Stomach (tissue), 9 donors: ENCODE measurements around the gene KIF4A. TPM values are rescaled to one million over a fixed set of nuclear protein-coding genes. Genes with fewer than 3 reads are reported as not detected.
"Not testable (repeated sequence)": the region's sequence is repeated elsewhere in the genome, so short reads cannot be mapped to it uniquely, and the experiment has no call there.

ENCODE experiments used
- DNase-seq, 2 donors: peaks; one replicate each; pipeline versions ENCODE4 v3.0.0 to v3.0.0-alpha.2; 2013 to 2019
- H3K27ac ChIP-seq, 5 donors: fragments of 200-600 bp in 4 of 5; sonication (generic) in 4 of 5; one replicate each; pipeline ENCODE4 v1.5.1; 2013 to 2019; ENCODE audit warnings: mild to moderate bottlenecking in 1 of 5, moderate library complexity in 1 of 5
- H3K27me3 ChIP-seq, 3 donors: fragments of 200-600 bp; sonication (generic); one replicate each; pipeline ENCODE4 v1.5.1; 2017 to 2019; ENCODE audit warnings: mixed run types in 1 of 3
- H3K36me3 ChIP-seq, 4 donors: fragments of 200-600 bp; sonication (generic); 1 replicate in 3 of 4; 2 replicates in 1 of 4; pipeline ENCODE4 v1.5.1; 2016 to 2019
- H3K4me1 ChIP-seq, 4 donors: fragments of 200-600 bp; sonication (generic); one replicate each; pipeline ENCODE4 v1.5.1; 2016 to 2019
- H3K4me3 ChIP-seq, 4 donors: fragments of 200-600 bp; sonication (generic) in 3 of 4; one replicate each; pipeline ENCODE4 v1.5.1; 2016 to 2019; ENCODE audit warnings: mild to moderate bottlenecking in 1 of 4
- H3K9me3 ChIP-seq, 4 donors: fragments of 200-600 bp; sonication (generic); one replicate each; pipeline ENCODE4 v1.5.1; 2016 to 2019
- EP300 ChIP-seq: sonication (generic); formaldehyde crosslinking; IDR thresholded peaks from one replicate; pipeline ENCODE4 v1.6.1; 2017; ENCODE audit warnings: antibody characterized with exemption
- POLR2A ChIP-seq, 4 donors: fragments of 450-650 bp; IDR thresholded peaks; one replicate each; pipeline ENCODE4 v1.6.1; 2016; ENCODE audit warnings: antibody characterized with exemption in 4 of 4, control low read depth in 2 of 4, mild to moderate bottlenecking in 1 of 4, moderate library complexity in 1 of 4
- POLR2AphosphoS5 ChIP-seq, 3 donors: sonication (generic); formaldehyde crosslinking; IDR thresholded peaks; one replicate each; pipeline ENCODE4 v1.6.1; 2016; ENCODE audit warnings: antibody characterized with exemption in 3 of 3
- WGBS, 5 donors: extraction: QIAGEN DNeasy Blood & Tissue Kit in 3 of 5; methylation state at CpG; one replicate each; pipeline versions ENCODE4 v1.1.5 to v1.1.7; 2013 to 2018; 5-methylcytosine and 5-hydroxymethylcytosine counted together
- intact Hi-C: fragments of 100-400 bp; cut with DNase I; formaldehyde crosslinking; loops from one replicate; pipeline ENCODE4 v1.15.1; 2023; ENCODE audit warnings: low total_unique reads
- polyA plus RNA-seq, 3 donors: library from polyadenylated mRNA; stranded (reverse); fragments of 200-250 nt; gene quantifications; one replicate each; pipeline ENCODE4 v1.2.3, GENCODE V29; 2013
- total RNA-seq, 5 donors: library from RNA; depleted of rRNA; stranded (reverse); fragments of >200 nt; gene quantifications; one replicate each; pipeline versions ENCODE4 v1.1.0 to v1.2.3, GENCODE V29; 2014 to 2016
- TF ChIP-seq, protein P1 (sequence below), 7 experiments: fragments of 450-650 bp in 4 of 7; fragments of 200-600 bp in 3 of 7; sonication (generic) in 3 of 7; IDR thresholded peaks; one replicate each; pipeline ENCODE4 v1.5.1; 2016 to 2019; ENCODE audit warnings: antibody characterized with exemption in 7 of 7, control low read depth in 2 of 7, mild to moderate bottlenecking in 1 of 7
- donor health status: healthy with polysubstance abuse.
- donor health status: Bipolar disorder and iron deficiency.
- donor health status: healthy.

The KIF4A gene
- total and polyA plus RNA-seq, 8 donors, result 0.31 to 26.9 (median 2.0) TPM; not detected in 1

DNA sequence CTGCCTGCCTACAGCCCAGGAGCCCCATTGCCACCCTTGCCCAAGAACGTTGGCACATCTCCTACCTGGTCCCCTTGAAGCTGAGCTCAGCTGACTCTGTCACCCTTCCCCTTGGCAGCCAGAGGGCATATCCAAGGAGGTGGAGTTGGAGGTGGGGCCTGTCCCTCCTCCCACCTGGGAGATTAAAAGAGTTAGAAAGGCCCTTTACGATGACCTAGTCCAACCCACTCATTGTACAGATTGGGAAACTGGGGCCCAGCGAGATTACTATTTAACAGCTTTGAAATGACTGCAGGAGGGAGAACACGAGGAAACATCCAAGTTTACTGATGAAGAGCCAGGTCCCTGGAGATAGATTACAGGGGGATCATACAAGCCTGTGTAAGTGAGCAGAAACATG, 29.8 kb upstream of the KIF4A start, which contains the start of gene P2RY4:
Gene P2RY4, minus strand, starts transcription at position 101 of the 400 bp plus-strand sequence. CDS start 580 bp downstream, outside the sequence.
- no peaks in the 10 kb centered on the region for H3K4me1 ChIP-seq
- intact Hi-C loops, result no loop called here

DNA sequence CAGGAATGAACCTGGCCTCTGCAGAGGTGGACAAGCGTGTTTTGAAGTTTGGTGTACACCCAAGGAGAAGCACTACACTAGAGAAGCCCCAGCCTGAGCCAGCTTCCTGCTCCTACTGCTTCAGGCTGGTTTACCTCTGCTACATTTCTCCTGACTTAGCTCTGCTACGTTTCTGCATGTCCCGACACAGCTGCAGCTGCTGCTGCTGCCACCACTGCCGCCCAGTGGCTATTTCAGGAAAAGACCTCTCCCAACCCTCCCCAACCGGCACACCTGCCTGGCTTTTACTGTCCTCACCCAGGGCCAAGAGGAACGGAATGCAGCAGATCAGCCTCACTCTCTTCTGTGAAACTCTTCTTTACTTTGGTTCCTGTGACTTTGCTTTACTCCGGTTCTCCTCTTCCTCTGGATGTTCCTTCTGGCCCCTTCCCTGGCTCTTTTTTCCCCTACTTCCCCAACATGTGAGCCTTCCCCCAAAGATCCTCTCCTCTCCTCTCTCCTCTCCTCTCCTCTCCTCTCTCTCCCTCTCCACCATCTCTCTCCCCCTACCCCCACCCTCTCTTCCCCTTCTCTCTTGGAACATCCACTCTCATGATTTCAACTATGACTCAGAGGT, 26.8 kb upstream of the KIF4A start:
- 17 to 30% (median 19%) methylated on average over 7 of the region's 7 CpGs for WGBS, 5 donors
- TF ChIP-seq EP300 (no peak), POLR2AphosphoS5 (IDR thresholded peaks at IDR 0.05) (no peak), POLR2A (IDR thresholded peaks at IDR 0.05) (no peak)
- TF ChIP-seq, protein P1, sequence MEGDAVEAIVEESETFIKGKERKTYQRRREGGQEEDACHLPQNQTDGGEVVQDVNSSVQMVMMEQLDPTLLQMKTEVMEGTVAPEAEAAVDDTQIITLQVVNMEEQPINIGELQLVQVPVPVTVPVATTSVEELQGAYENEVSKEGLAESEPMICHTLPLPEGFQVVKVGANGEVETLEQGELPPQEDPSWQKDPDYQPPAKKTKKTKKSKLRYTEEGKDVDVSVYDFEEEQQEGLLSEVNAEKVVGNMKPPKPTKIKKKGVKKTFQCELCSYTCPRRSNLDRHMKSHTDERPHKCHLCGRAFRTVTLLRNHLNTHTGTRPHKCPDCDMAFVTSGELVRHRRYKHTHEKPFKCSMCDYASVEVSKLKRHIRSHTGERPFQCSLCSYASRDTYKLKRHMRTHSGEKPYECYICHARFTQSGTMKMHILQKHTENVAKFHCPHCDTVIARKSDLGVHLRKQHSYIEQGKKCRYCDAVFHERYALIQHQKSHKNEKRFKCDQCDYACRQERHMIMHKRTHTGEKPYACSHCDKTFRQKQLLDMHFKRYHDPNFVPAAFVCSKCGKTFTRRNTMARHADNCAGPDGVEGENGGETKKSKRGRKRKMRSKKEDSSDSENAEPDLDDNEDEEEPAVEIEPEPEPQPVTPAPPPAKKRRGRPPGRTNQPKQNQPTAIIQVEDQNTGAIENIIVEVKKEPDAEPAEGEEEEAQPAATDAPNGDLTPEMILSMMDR (IDR thresholded peaks at IDR 0.05), result no peak
- H3K36me3 ChIP-seq, result no peaks in the 10 kb centered on the region
- no peaks in the 10 kb centered on the region for H3K4me1 ChIP-seq
- H3K9me3 ChIP-seq, result peaks cover 0 to 5% (median 0%) of the 10 kb centered on the region in 4 donors
- H3K4me3 ChIP-seq, result no peak overlapping the region
- DNase-seq, result peak in 1 of 2 donors; percentile 75
- peaks cover 0 to 3% (median 0%) of the 10 kb centered on the region in 3 donors for H3K27me3 ChIP-seq
- intact Hi-C loops, result no loop called here
- H3K27ac ChIP-seq, result no peak overlapping the region

More for the DNA sequence above, 29.8 kb upstream of the KIF4A start, which contains the start of gene P2RY4:
- TF ChIP-seq POLR2AphosphoS5 (IDR thresholded peaks at IDR 0.05) (no peak), EP300 (no peak), POLR2A (IDR thresholded peaks at IDR 0.05) (no peak)
- TF ChIP-seq, protein P1 (IDR thresholded peaks at IDR 0.05), result no peak
- Histone ChIP-seq H3K27me3 (peaks cover 0 to 3% (median 0%) of the 10 kb centered on the region in 3 donors), H3K36me3 (no peaks in the 10 kb centered on the region), H3K4me3 (no peak within 1 kb of the TSS), H3K9me3 (peaks cover 0 to 5% (median 0%) of the 10 kb centered on the region in 4 donors), H3K27ac (no peak within 1 kb of the TSS)
- no peak for DNase-seq
- WGBS, 5 donors, result 50 to 74% (median 63%) methylated on average over 1 to 4 of the region's 4 CpGs

DNA sequence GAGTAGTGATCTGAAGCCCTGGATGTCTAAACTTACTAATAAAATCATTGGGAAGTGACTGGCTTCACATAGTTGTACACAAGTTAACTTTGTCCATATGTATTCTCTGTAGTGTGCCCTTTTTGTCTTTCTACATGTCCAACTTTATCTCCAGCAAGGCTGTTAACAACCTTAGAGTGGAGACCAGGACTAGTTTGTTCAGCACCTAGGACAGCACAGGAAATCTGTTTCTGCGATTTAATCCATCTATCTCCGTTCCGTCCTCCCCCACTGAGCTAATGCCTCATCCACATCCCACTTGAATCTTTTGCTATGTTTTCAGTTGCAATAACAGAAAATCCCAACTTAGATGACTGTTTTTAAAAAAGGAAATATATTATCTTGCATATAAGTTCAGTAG, 25.1 kb upstream of the KIF4A start:
- 33 to 71% (median 53%) methylated on average over 3 of the region's 3 CpGs for WGBS, 5 donors
- TF ChIP-seq EP300 (no peak), POLR2AphosphoS5 (IDR thresholded peaks at IDR 0.05) (no peak), POLR2A (IDR thresholded peaks at IDR 0.05) (no peak)
- TF ChIP-seq, protein P1 (IDR thresholded peaks at IDR 0.05), result no peak
- DNase-seq, result no peak
- Histone ChIP-seq H3K9me3 (peaks cover 0 to 5% (median 0%) of the 10 kb centered on the region in 4 donors), H3K27ac (no peak overlapping the region), H3K36me3 (no peaks in the 10 kb centered on the region), H3K4me1 (no peaks in the 10 kb centered on the region), H3K27me3 (peaks cover 0 to 3% (median 0%) of the 10 kb centered on the region in 3 donors), H3K4me3 (no peak overlapping the region)
- intact Hi-C loops, result no loop called here

DNA sequence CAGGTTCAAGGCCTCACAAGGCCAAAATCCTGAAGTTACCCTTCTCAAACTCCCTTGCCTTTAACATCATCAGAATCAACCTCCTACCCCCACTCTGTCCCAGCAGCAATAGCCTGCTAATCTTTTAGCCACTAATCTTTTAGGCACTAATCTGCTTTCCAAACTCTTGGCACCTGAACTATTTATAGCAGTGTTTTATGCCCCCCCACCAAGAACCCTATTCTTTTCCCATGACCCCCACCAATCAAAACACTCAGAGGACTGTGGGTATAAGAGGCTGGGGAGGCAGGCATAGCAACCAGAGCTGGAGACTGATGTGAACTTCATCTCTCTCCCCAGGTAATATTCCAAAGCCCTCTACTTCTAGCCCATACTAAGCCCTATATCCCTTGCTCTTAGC, 21.9 kb upstream of the KIF4A start, which contains the start of gene ARR3:
Gene ARR3, plus strand, starts transcription at position 301 of the 400 bp plus-strand sequence. CDS start 1,052 bp downstream, outside the sequence.
- H3K4me1 ChIP-seq, result no peaks in the 10 kb centered on the region
- H3K36me3 ChIP-seq, result no peaks in the 10 kb centered on the region
- H3K27ac ChIP-seq, result no peak within 1 kb of the TSS
- peaks cover 0 to under 1% (median 0%) of the 10 kb centered on the region in 4 donors for H3K9me3 ChIP-seq
- DNase-seq, result no peak
- H3K27me3 ChIP-seq, result no peaks in the 10 kb centered on the region
- TF ChIP-seq POLR2A (IDR thresholded peaks at IDR 0.05) (no peak), EP300 (no peak), POLR2AphosphoS5 (IDR thresholded peaks at IDR 0.05) (no peak)
- TF ChIP-seq, protein P1 (IDR thresholded peaks at IDR 0.05), result no peak
- intact Hi-C loops, result no loop called here
- no peak within 1 kb of the TSS for H3K4me3 ChIP-seq

DNA sequence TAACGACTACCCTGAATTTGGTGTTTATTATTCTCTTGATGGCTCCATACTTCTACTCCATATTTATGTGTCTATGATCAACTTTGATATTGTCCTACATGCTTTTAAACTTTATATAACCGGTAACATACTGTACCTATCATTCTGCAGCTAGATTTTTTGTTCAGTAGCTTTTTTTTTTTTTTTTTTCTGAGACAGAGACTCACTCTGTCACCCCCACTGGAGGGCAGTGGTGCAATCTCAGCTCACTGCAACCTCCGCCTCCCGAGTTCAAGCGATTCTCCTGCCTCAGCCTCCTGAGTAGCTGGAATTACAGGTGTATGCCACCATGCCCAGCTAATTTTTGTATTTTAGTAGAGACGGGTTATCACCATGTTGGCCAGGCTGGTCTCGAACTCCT, 15.9 kb upstream of the KIF4A start:
- WGBS, 5 donors, result 71 to 87% (median 84%) methylated on average over 7 of the region's 7 CpGs
- H3K4me3 ChIP-seq, H3K9me3 ChIP-seq, H3K27me3 ChIP-seq, H3K4me1 ChIP-seq, H3K36me3 ChIP-seq, intact Hi-C loops, H3K27ac ChIP-seq, DNase-seq: not testable (repeated sequence)
